GM20431 (cell line): ENCODE measurements around the gene IFNG.

Experiments
- in situ Hi-C: fragments of 300-500 bp; cut with MseI, MboI; formaldehyde crosslinking; loops from one replicate; pipeline ENCODE4 v1.15.0; 2020; ENCODE audit warnings: low sequenced_read_pairs; ENCODE audit not compliant: unreplicated experiment

The IFNG gene

GRCh38 chr12:68119250-68119649 lies 40.3 kb downstream of the IFNG start:
- in situ Hi-C loops, result no loop called here

GRCh38 chr12:68118096-68118755 lies 41.3 kb downstream of the IFNG start:
- in situ Hi-C loops, result no loop called here

GRCh38 chr12:68117661-68118060 lies 41.9 kb downstream of the IFNG start:
- in situ Hi-C loops, result no loop called here

- in situ Hi-C loops, result no loop called here
Measured at GRCh38 chr12:68115281-68115680, 44.3 kb downstream of the IFNG start.

- in situ Hi-C loops, result no loop called here
Measured at GRCh38 chr12:68114606-68115005, 44.9 kb downstream of the IFNG start.

- in situ Hi-C loops, result no loop called here
Measured at GRCh38 chr12:68113644-68114043, 45.9 kb downstream of the IFNG start.

- in situ Hi-C loops, result no loop called here
Measured at GRCh38 chr12:68111995-68112394, 47.5 kb downstream of the IFNG start.

GRCh38 chr12:68109444-68110217 lies 49.9 kb downstream of the IFNG start:
- in situ Hi-C loops, result no loop called here

- in situ Hi-C loops, result no loop called here
Measured at GRCh38 chr12:68109001-68109400, 50.5 kb downstream of the IFNG start.

- in situ Hi-C loops, result no loop called here
Measured at GRCh38 chr12:68106660-68107059, 52.9 kb downstream of the IFNG start.

GRCh38 chr12:68106160-68106559 lies 53.4 kb downstream of the IFNG start:
- in situ Hi-C loops, result no loop called here
